Measurements from ENCODE around the gene ALX4. TPM values are rescaled to one million over a fixed set of nuclear protein-coding genes. Genes with fewer than 3 reads are reported as not detected.

Gene ALX4
- total and polyA plus RNA-seq, 11 donors: 0.03 to 0.24 (median 0.10) TPM; not detected in 3

- no peaks in the 10 kb centered on the region for H3K27me3 ChIP-seq
- TF ChIP-seq CTCF (IDR thresholded peaks at IDR 0.05) (no peak), POLR2A (IDR thresholded peaks at IDR 0.05) (no peak)
- H3K4me1 ChIP-seq: peaks cover 0 to 28% (median 0%) of the 10 kb centered on the region in 12 donors
- H3K4me3 ChIP-seq: no peak overlapping the region
- no peaks in the 10 kb centered on the region for H3K9me3 ChIP-seq
- WGBS, 4 donors: 68 to 85% (median 77%) methylated on average over 3 of the region's 3 CpGs
- intact Hi-C loops (cut with DNase I): loop anchor here in 1 of 10 donors (5.0 kb wide), 1 partner anchor 74 kb away; no protein-coding TSS in a partner anchor
- no peak overlapping the region for H3K27ac ChIP-seq
- DNase-seq (no peak), ATAC-seq (no peak)
- H3K36me3 ChIP-seq: peaks cover 0 to 4% (median 0%) of the 10 kb centered on the region in 9 donors
Measured at GRCh38 chr11:44221456-44221855, 88.5 kb downstream of the ALX4 start.

- Histone ChIP-seq H3K4me3 (no peak overlapping the region), H3K9me3 (no peaks in the 10 kb centered on the region), H3K36me3 (peaks cover 0 to 4% (median 0%) of the 10 kb centered on the region in 9 donors), H3K27me3 (no peaks in the 10 kb centered on the region), H3K4me1 (peaks cover 0 to 24% (median 0%) of the 10 kb centered on the region in 12 donors), H3K27ac (no peak overlapping the region)
- DNase-seq (no peak), ATAC-seq (no peak)
- WGBS, 4 donors: 71 to 84% (median 80%) methylated on average over 4 of the region's 4 CpGs
- no peak for TF ChIP-seq CTCF (IDR thresholded peaks at IDR 0.05)
- intact Hi-C loops (cut with DNase I): loop anchor here in 2 of 10 donors (5.0 to 10.0 kb wide), 2 partner anchors 55 to 73 kb away; no protein-coding TSS in a partner anchor
Measured at GRCh38 chr11:44219830-44220796, 89.8 kb downstream of the ALX4 start.

GRCh38 chr11:44217432-44217831, 92.5 kb downstream of the ALX4 start:
- intact Hi-C loops (cut with DNase I): loop anchor here in 1 of 10 donors (10.0 kb wide), 1 partner anchor 57 kb away; no protein-coding TSS in a partner anchor
- H3K27ac ChIP-seq: no peak overlapping the region
- H3K4me1 ChIP-seq: peaks cover 0 to 24% (median 0%) of the 10 kb centered on the region in 12 donors
- H3K36me3 ChIP-seq: peaks cover 0 to 4% (median 0%) of the 10 kb centered on the region in 9 donors
- 75 to 89% (median 83%) methylated on average over 1 of the region's 1 CpG for WGBS, 4 donors
- H3K9me3 ChIP-seq: peaks cover 0 to 9% (median 0%) of the 10 kb centered on the region in 12 donors
- ATAC-seq (peak in 1 of 4 donors; percentile 18), DNase-seq (no peak)
- no peaks in the 10 kb centered on the region for H3K27me3 ChIP-seq
- H3K4me3 ChIP-seq: no peak overlapping the region
- TF ChIP-seq POLR2A (IDR thresholded peaks at IDR 0.05): no peak
- no peak for TF ChIP-seq CTCF (IDR thresholded peaks at IDR 0.05)

GRCh38 chr11:44213148-44213547, 96.8 kb downstream of the ALX4 start:
- H3K4me3 ChIP-seq: no peak overlapping the region
- TF ChIP-seq POLR2A (IDR thresholded peaks at IDR 0.05): no peak
- TF ChIP-seq CTCF (IDR thresholded peaks at IDR 0.05): no peak
- peaks cover 0 to 13% (median 0%) of the 10 kb centered on the region in 12 donors for H3K9me3 ChIP-seq
- DNase-seq (no peak), ATAC-seq (no peak)
- H3K27ac ChIP-seq: no peak overlapping the region
- no peaks in the 10 kb centered on the region for H3K27me3 ChIP-seq
- intact Hi-C loops (cut with DNase I): loop anchor here in 1 of 10 donors (10.0 kb wide), 1 partner anchor 62 kb away; no protein-coding TSS in a partner anchor
- no peaks in the 10 kb centered on the region for H3K4me1 ChIP-seq
- peaks cover 0 to 14% (median 0%) of the 10 kb centered on the region in 9 donors for H3K36me3 ChIP-seq
- 93 to 95% (median 95%) methylated on average over 1 of the region's 1 CpG for WGBS, 4 donors
